ENCODE data around the gene CDH4.
"Not testable (repeated sequence)": the region's sequence is repeated elsewhere in the genome, so short reads cannot be mapped to it uniquely, and the experiment has no call there.

The CDH4 gene

GRCh38 chr20:61444637-61445036 is 192.6 kb downstream of the CDH4 start:
- no peak for DNase-seq

GRCh38 chr20:61445138-61445537 is 193.1 kb downstream of the CDH4 start:
- no peak for DNase-seq

- no peak for DNase-seq
These were observed 193.7 kb downstream of the CDH4 start for GRCh38 chr20:61445741-61446140.

- no peak for DNase-seq
These were observed 195.9 kb downstream of the CDH4 start for GRCh38 chr20:61447952-61448351.

- DNase-seq, result no peak
These were observed 196.3 kb downstream of the CDH4 start for GRCh38 chr20:61448386-61448785.

GRCh38 chr20:61449057-61449609 is 197.1 kb downstream of the CDH4 start:
- DNase-seq, result no peak

- no peak for DNase-seq
These were observed 197.9 kb downstream of the CDH4 start for GRCh38 chr20:61449916-61450315.

GRCh38 chr20:61450549-61450948 is 198.5 kb downstream of the CDH4 start:
- DNase-seq, result no peak

GRCh38 chr20:61451009-61451408 is 198.9 kb downstream of the CDH4 start:
- no peak for DNase-seq

GRCh38 chr20:61451953-61452352 is 199.9 kb downstream of the CDH4 start:
- no peak for DNase-seq

GRCh38 chr20:61453219-61453618 is 201.2 kb downstream of the CDH4 start:
- no peak for DNase-seq

- DNase-seq, result not testable (repeated sequence)
These were observed 201.6 kb downstream of the CDH4 start for GRCh38 chr20:61453623-61454022.

GRCh38 chr20:61454053-61454452 is 202.0 kb downstream of the CDH4 start:
- DNase-seq, result no peak

GRCh38 chr20:61455508-61456215 is 203.6 kb downstream of the CDH4 start:
- DNase-seq, result no peak

GRCh38 chr20:61457725-61458124 is 205.7 kb downstream of the CDH4 start:
- DNase-seq, result no peak

GRCh38 chr20:61458146-61458746 is 206.2 kb downstream of the CDH4 start:
- no peak for DNase-seq

GRCh38 chr20:61459266-61459665 is 207.2 kb downstream of the CDH4 start:
- DNase-seq, result no peak

GRCh38 chr20:61459705-61460104 is 207.6 kb downstream of the CDH4 start:
- no peak for DNase-seq

GRCh38 chr20:61460261-61461052 is 208.4 kb downstream of the CDH4 start:
- DNase-seq, result no peak

GRCh38 chr20:61461461-61461860 is 209.4 kb downstream of the CDH4 start:
- DNase-seq, result no peak

- no peak for DNase-seq
These were observed 212.5 kb downstream of the CDH4 start for GRCh38 chr20:61464307-61465303.

- no peak for DNase-seq
These were observed 223.7 kb downstream of the CDH4 start for GRCh38 chr20:61475729-61476128.
